Gastrocnemius medialis (tissue), 4 donors: ENCODE results near the gene TMEM60. TPM values are rescaled to one million over a fixed set of nuclear protein-coding genes. Genes with fewer than 3 reads are reported as not detected.

Source experiments
- ATAC-seq, 2 donors: fragments of 150-250 bp; one replicate each; pipeline ENCODE4 v1.9.1; 2016
- DNase-seq, 2 donors: peaks; one replicate each; pipeline ENCODE4 v3.0.0-alpha.2; 2019
- H3K27ac ChIP-seq, 4 donors: fragments of 200-600 bp; sonication (generic); 1 replicate in 1 of 4; 2 replicates in 3 of 4; pipeline ENCODE4 v1.5.1; 2016 to 2018; ENCODE audit warnings: mild to moderate bottlenecking in 2 of 4, moderate library complexity in 1 of 4
- H3K27me3 ChIP-seq, 3 donors: fragments of 200-600 bp; sonication (generic) in 2 of 3; 1 replicate in 1 of 3; 2 replicates in 2 of 3; pipeline versions ENCODE4 v1.5.1 to v1.6.0; 2016 to 2019; ENCODE audit warnings: mild to moderate bottlenecking in 1 of 3, moderate library complexity in 1 of 3
- H3K36me3 ChIP-seq, 2 donors: fragments of 200-600 bp; sonication (generic) in 1 of 2; one replicate each; pipeline ENCODE4 v1.5.1; 2017 to 2018
- H3K4me1 ChIP-seq, 2 donors: fragments of 200-600 bp; sonication (generic) in 1 of 2; one replicate each; pipeline ENCODE4 v1.5.1; 2016 to 2017; ENCODE audit warnings: mild to moderate bottlenecking in 2 of 2
- H3K4me3 ChIP-seq, 4 donors: fragments of 200-600 bp; sonication (generic) in 3 of 4; 1 replicate in 1 of 4; 2 replicates in 3 of 4; pipeline ENCODE4 v1.5.1; 2016 to 2019; ENCODE audit warnings: mild to moderate bottlenecking in 2 of 4
- H3K9me3 ChIP-seq, 3 donors: fragments of 200-600 bp; sonication (generic) in 2 of 3; 1 replicate in 1 of 3; 2 replicates in 2 of 3; pipeline ENCODE4 v1.5.1; 2016 to 2019
- POLR2A ChIP-seq, 2 donors: fragments of 450-650 bp; IDR thresholded peaks; one replicate each; pipeline ENCODE4 v1.6.1; 2017; ENCODE audit warnings: antibody characterized with exemption in 2 of 2, mild to moderate bottlenecking in 2 of 2, moderate library complexity in 2 of 2
- in situ Hi-C, 4 donors: fragments of 200-750 bp; cut with MboI; loops; one replicate each; pipeline versions ENCODE4 v1.15.0 to v1.8.0; 2017; ENCODE audit warnings: low sequenced_read_pairs in 4 of 4
- intact Hi-C: fragments of 100-400 bp; cut with DNase I; formaldehyde crosslinking; loops from one replicate; pipeline ENCODE4 v1.15.1; 2023; ENCODE audit warnings: low total_unique reads
- total RNA-seq, 4 donors: library from RNA; depleted of rRNA; stranded (reverse); fragments of >200 nt; gene quantifications; one replicate each; pipeline versions ENCODE4 v1.1.0 to v1.2.3, GENCODE V29; 2016
- TF ChIP-seq, protein P1 (sequence below), 5 experiments: fragments of 450-650 bp in 3 of 5; fragments of 200-600 bp in 2 of 5; sonication (generic) in 2 of 5; IDR thresholded peaks in 4 of 5; conservative IDR thresholded peaks in 1 of 5; 1 replicate in 4 of 5; 2 replicates in 1 of 5; pipeline ENCODE4 v1.5.1; 2016 to 2019; ENCODE audit warnings: antibody characterized with exemption in 5 of 5, mild to moderate bottlenecking in 3 of 5, moderate library complexity in 3 of 5

TMEM60 gene
- total RNA-seq, 4 donors from 2014 or later, result 7.0 to 26.9 (median 13.3) TPM

- in situ Hi-C loops, result no loop called here
- ATAC-seq (no peak), DNase-seq (no peak)
- Histone ChIP-seq H3K36me3 (no peaks in the 10 kb centered on the region), H3K27ac (no peak overlapping the region), H3K4me3 (no peak overlapping the region), H3K4me1 (peaks cover 5 to 7% of the 10 kb centered on the region in 2 donors), H3K9me3 (no peaks in the 10 kb centered on the region), H3K27me3 (no peaks in the 10 kb centered on the region)
- TF ChIP-seq POLR2A (IDR thresholded peaks at IDR 0.05), result no peak
- TF ChIP-seq, protein P1, sequence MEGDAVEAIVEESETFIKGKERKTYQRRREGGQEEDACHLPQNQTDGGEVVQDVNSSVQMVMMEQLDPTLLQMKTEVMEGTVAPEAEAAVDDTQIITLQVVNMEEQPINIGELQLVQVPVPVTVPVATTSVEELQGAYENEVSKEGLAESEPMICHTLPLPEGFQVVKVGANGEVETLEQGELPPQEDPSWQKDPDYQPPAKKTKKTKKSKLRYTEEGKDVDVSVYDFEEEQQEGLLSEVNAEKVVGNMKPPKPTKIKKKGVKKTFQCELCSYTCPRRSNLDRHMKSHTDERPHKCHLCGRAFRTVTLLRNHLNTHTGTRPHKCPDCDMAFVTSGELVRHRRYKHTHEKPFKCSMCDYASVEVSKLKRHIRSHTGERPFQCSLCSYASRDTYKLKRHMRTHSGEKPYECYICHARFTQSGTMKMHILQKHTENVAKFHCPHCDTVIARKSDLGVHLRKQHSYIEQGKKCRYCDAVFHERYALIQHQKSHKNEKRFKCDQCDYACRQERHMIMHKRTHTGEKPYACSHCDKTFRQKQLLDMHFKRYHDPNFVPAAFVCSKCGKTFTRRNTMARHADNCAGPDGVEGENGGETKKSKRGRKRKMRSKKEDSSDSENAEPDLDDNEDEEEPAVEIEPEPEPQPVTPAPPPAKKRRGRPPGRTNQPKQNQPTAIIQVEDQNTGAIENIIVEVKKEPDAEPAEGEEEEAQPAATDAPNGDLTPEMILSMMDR (IDR thresholded peaks at IDR 0.05 in 4 of 5, conservative IDR thresholded peaks at IDR 0.05 in 1 of 5), result no peak
- intact Hi-C loops, result no loop called here
Measured at GRCh38 chr7:77783545-77783944, 14.7 kb downstream of the TMEM60 start.

DNA sequence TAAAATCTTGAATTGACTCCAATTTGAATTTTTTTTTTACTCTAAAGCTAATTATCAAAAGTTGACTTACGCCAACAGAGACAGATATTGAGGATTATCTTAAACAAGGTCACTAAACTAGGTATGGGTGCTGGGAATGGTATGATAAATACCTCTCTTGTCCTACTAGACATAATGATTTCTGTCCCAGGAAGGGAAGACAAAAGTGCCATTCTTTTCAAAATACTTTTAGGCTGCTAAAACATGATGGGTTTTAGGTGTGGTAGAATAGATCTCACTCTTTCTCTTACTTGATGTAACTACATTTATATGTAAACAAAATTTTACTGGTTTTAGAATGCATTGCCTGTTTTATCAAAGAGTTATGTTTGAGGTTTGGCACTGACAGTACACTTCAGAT lies 15.1 kb downstream of the TMEM60 start:
- intact Hi-C loops (no loop called here), in situ Hi-C loops (no loop called here)
- ATAC-seq (no peak), DNase-seq (no peak)
- no peak for TF ChIP-seq POLR2A (IDR thresholded peaks at IDR 0.05)
- TF ChIP-seq, protein P1 (IDR thresholded peaks at IDR 0.05 in 4 of 5, conservative IDR thresholded peaks at IDR 0.05 in 1 of 5), result no peak
- Histone ChIP-seq H3K27me3 (no peaks in the 10 kb centered on the region), H3K36me3 (no peaks in the 10 kb centered on the region), H3K4me3 (no peak overlapping the region), H3K9me3 (no peaks in the 10 kb centered on the region), H3K27ac (no peak overlapping the region), H3K4me1 (peaks cover 5 to 10% of the 10 kb centered on the region in 2 donors)

- intact Hi-C loops (no loop called here), in situ Hi-C loops (no loop called here)
- Histone ChIP-seq H3K4me3 (no peak overlapping the region), H3K27ac (no peak overlapping the region), H3K27me3 (no peaks in the 10 kb centered on the region), H3K9me3 (no peaks in the 10 kb centered on the region), H3K36me3 (no peaks in the 10 kb centered on the region), H3K4me1 (peaks cover 5 to 10% of the 10 kb centered on the region in 2 donors)
- ATAC-seq, result no peak
- no peak for TF ChIP-seq POLR2A (IDR thresholded peaks at IDR 0.05)
- TF ChIP-seq, protein P1 (IDR thresholded peaks at IDR 0.05 in 4 of 5, conservative IDR thresholded peaks at IDR 0.05 in 1 of 5), result no peak
- DNase-seq, result no peak
Measured at GRCh38 chr7:77782383-77782782, 15.9 kb downstream of the TMEM60 start.

GRCh38 chr7:77778535-77778934 lies 19.7 kb downstream of the TMEM60 start:
- DNase-seq (no peak), ATAC-seq (peak in 1 of 2 donors; percentile 73)
- in situ Hi-C loops (no loop called here), intact Hi-C loops (no loop called here)
- TF ChIP-seq, protein P1 (IDR thresholded peaks at IDR 0.05 in 4 of 5, conservative IDR thresholded peaks at IDR 0.05 in 1 of 5), result no peak
- TF ChIP-seq POLR2A (IDR thresholded peaks at IDR 0.05), result no peak
- Histone ChIP-seq H3K27me3 (no peaks in the 10 kb centered on the region), H3K4me1 (peaks cover 5 to 10% of the 10 kb centered on the region in 2 donors), H3K9me3 (no peaks in the 10 kb centered on the region), H3K27ac (peak overlapping the region in 2 of 4 donors; percentile 6 to 12), H3K36me3 (peaks cover 0 to 34% of the 10 kb centered on the region in 2 donors), H3K4me3 (no peak overlapping the region)

DNA sequence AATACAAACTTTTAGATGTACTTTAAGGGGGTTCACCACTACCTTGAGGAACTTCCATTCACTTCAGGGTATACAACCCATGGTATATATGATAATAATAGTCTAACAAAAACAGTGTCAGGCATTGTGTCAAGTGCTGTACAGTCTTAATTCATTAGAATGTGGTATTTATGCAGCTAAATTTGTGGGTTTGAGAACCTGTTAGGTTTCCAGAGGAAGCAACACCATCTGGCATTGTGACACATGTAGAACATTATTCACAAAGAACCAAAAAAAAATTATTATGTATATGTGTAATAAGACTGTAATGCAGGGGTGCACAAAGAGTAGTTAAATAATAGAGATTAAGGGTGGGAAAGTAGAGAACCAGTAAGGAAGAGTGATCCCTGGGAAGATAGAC lies 26.3 kb downstream of the TMEM60 start:
- in situ Hi-C loops, result loop anchor here in 1 of 4 donors (25.0 kb wide), 1 partner anchor 235 kb away; the partner anchor contains the start of gene PTPN12

More for the DNA sequence above, 26.3 kb downstream of the TMEM60 start:
- no peak overlapping the region for H3K27ac ChIP-seq
- H3K9me3 ChIP-seq, result no peaks in the 10 kb centered on the region
- H3K4me3 ChIP-seq, result no peak overlapping the region
- peaks cover 0 to 40% of the 10 kb centered on the region in 2 donors for H3K36me3 ChIP-seq
- TF ChIP-seq, protein P1 (IDR thresholded peaks at IDR 0.05 in 4 of 5, conservative IDR thresholded peaks at IDR 0.05 in 1 of 5), result no peak
- TF ChIP-seq POLR2A (IDR thresholded peaks at IDR 0.05), result no peak
- H3K4me1 ChIP-seq, result no peaks in the 10 kb centered on the region
- no peak for DNase-seq
- ATAC-seq, result no peak
- intact Hi-C loops, result no loop called here
- no peaks in the 10 kb centered on the region for H3K27me3 ChIP-seq
